Activated T-cell treated with anti-CD3 and anti-CD28 coated beads for 1 hour (primary cell): ENCODE measurements around the gene CDH22.

Source experiments
- DNase-seq: peaks from one replicate; pipeline ENCODE4 v3.0.0-alpha.2; 2020; ENCODE audit warnings: low read depth

CDH22 gene

GRCh38 chr20:46300281-46300680, 8.0 kb downstream of the CDH22 start:
- DNase-seq, result no peak

GRCh38 chr20:46299078-46299477, 9.2 kb downstream of the CDH22 start:
- no peak for DNase-seq

- no peak for DNase-seq
Measured at GRCh38 chr20:46298374-46298773, 9.9 kb downstream of the CDH22 start.

GRCh38 chr20:46296526-46297250, 11.6 kb downstream of the CDH22 start:
- DNase-seq, result no peak

- DNase-seq, result no peak
Measured at GRCh38 chr20:46293084-46293483, 15.2 kb downstream of the CDH22 start.

GRCh38 chr20:46291401-46291800, 16.9 kb downstream of the CDH22 start:
- no peak for DNase-seq

- no peak for DNase-seq
Measured at GRCh38 chr20:46289432-46289831, 18.9 kb downstream of the CDH22 start.

- DNase-seq, result no peak
Measured at GRCh38 chr20:46286977-46287376, 21.3 kb downstream of the CDH22 start.

- no peak for DNase-seq
Measured at GRCh38 chr20:46286382-46286781, 21.9 kb downstream of the CDH22 start.

- no peak for DNase-seq
Measured at GRCh38 chr20:46285740-46286139, 22.6 kb downstream of the CDH22 start.

GRCh38 chr20:46285072-46285471, 23.2 kb downstream of the CDH22 start:
- no peak for DNase-seq

- no peak for DNase-seq
Measured at GRCh38 chr20:46284040-46284427, 24.3 kb downstream of the CDH22 start.

- DNase-seq, result no peak
Measured at GRCh38 chr20:46283426-46284039, 24.8 kb downstream of the CDH22 start.

- DNase-seq, result no peak
Measured at GRCh38 chr20:46282669-46283068, 25.6 kb downstream of the CDH22 start.

- DNase-seq, result no peak
Measured at GRCh38 chr20:46279103-46279502, 29.2 kb downstream of the CDH22 start.

- DNase-seq, result no peak
Measured at GRCh38 chr20:46277602-46278001, 30.7 kb downstream of the CDH22 start.

GRCh38 chr20:46276531-46276930, 31.8 kb downstream of the CDH22 start:
- DNase-seq, result no peak

- no peak for DNase-seq
Measured at GRCh38 chr20:46275091-46275490, 33.2 kb downstream of the CDH22 start.

GRCh38 chr20:46273717-46274116, 34.6 kb downstream of the CDH22 start:
- DNase-seq, result no peak

GRCh38 chr20:46272389-46273047, 35.8 kb downstream of the CDH22 start:
- DNase-seq, result no peak

GRCh38 chr20:46270977-46271744, 37.1 kb downstream of the CDH22 start:
- DNase-seq, result no peak

GRCh38 chr20:46269372-46269771, 38.9 kb downstream of the CDH22 start:
- DNase-seq, result no peak

- DNase-seq, result no peak
Measured at GRCh38 chr20:46268662-46269061, 39.6 kb downstream of the CDH22 start.
